HCT116 (cell line): Measurements from ENCODE around the gene CHST10. TPM values are rescaled to one million over a fixed set of nuclear protein-coding genes. Genes with fewer than 3 reads are reported as not detected.

Experiments used
- ATAC-seq: fragments of 200-7000 bp; cut with Tn5 transposase; 2 replicates; pipeline ENCODE4 v1.9.1; 2020; ENCODE audit warnings: mild to moderate bottlenecking, moderate library complexity
- BruUV-seq: library from RNA; stranded (reverse); fragments of 400-500 nt; replicated peaks from 2 replicates; lab custom pipeline; 2021; lab: Mats Ljungman, UMichigan
- CTCF ChIA-PET: fragments of 300-600 bp; sonication (Branson Sonifier 250); formaldehyde crosslinking; loops from one replicate; lab custom pipeline; 2021; ENCODE audit warnings: antibody characterized with exemption; lab: Charles Lee
- POLR2A ChIA-PET: fragments of 300-600, 350-600 bp; sonication (Branson Sonifier 250); formaldehyde crosslinking; loops from one replicate; lab custom pipeline; 2021; ENCODE audit warnings: antibody characterized with exemption; lab: Charles Lee
- RAD21 ChIA-PET, 2 experiments: fragments of 300-600 bp; sonication (Branson Sonifier 250); formaldehyde crosslinking; loops; one replicate each; lab custom pipeline; 2023; ENCODE audit warnings: low total read pairs in 2 of 2; ENCODE audit not compliant: uncharacterized antibody in 2 of 2, unreplicated experiment in 2 of 2, low non-redundant PET in 1 of 2; lab: Charles Lee
- DNase-seq: peaks from one replicate; pipeline ENCODE4 v3.0.0-alpha.2; 2010; ENCODE audit warnings: low read depth, low spot score
- H2AFZ ChIP-seq: fragments of 200-600 bp; shearing (Covaris generic), sonication (generic); 2 replicates; pipeline ENCODE4 v1.6.1; 2017; ENCODE audit warnings: low read depth, mixed run types, mixed read lengths, antibody characterized with exemption, low read length; ENCODE audit not compliant: poor library complexity, severe bottlenecking
- H3K27ac ChIP-seq: 2 replicates; pipeline ENCODE4 v1.5.1; 2012; ENCODE audit warnings: low read depth, low read length
- H3K27me3 ChIP-seq: fragments of 200-600 bp; sonication (generic); 2 replicates; pipeline ENCODE4 v1.6.1; 2016; ENCODE audit warnings: mixed run types, low read length, mixed read lengths; ENCODE audit not compliant: insufficient read depth
- H3K36me3 ChIP-seq, 2 experiments: fragments of 200-500 bp in 1 of 2; fragments of 200-600 bp in 1 of 2; sonication (Bioruptor generic) in 1 of 2; sonication (generic) in 1 of 2; 2 replicates each; pipeline versions ENCODE4 v1.5.1 to v1.6.1; 2014 to 2016; ENCODE audit warnings: low read length in 2 of 2, inconsistent platforms in 1 of 2, mixed read lengths in 1 of 2, mixed run types in 1 of 2; ENCODE audit not compliant: insufficient read depth in 2 of 2, control insufficient read depth in 1 of 2
- H3K4me1 ChIP-seq, 2 experiments: fragments of 200-600 bp in 1 of 2; sonication (generic) in 1 of 2; 2 replicates each; pipeline versions ENCODE4 v1.5.1 to v1.6.1; 2012 to 2017; ENCODE audit warnings: low read length in 2 of 2, inconsistent platforms in 1 of 2, mild to moderate bottlenecking in 1 of 2, mixed read lengths in 1 of 2, mixed run types in 1 of 2, moderate library complexity in 1 of 2; ENCODE audit not compliant: insufficient read depth in 2 of 2, control insufficient read depth in 1 of 2
- H3K4me2 ChIP-seq: fragments of 200-600 bp; sonication (generic); 2 replicates; pipeline ENCODE4 v1.6.1; 2017; ENCODE audit warnings: mixed run types, low read length, mixed read lengths
- H3K4me3 ChIP-seq, 2 experiments: fragments of 200-600 bp in 1 of 2; sonication (generic) in 1 of 2; replicated peaks in 1 of 2; 2 replicates each; pipeline ENCODE4 v1.5.1; 2011 to 2016; ENCODE audit warnings: low read length in 2 of 2, control low read depth in 1 of 2, low read depth in 1 of 2, mild to moderate bottlenecking in 1 of 2, mixed read lengths in 1 of 2, mixed run types in 1 of 2
- H3K79me2 ChIP-seq: fragments of 200-600 bp; sonication (generic); 2 replicates; pipeline ENCODE4 v1.6.1; 2017; ENCODE audit warnings: mild to moderate bottlenecking, mixed run types, low read length, moderate library complexity, mixed read lengths; ENCODE audit not compliant: insufficient read depth
- H3K9ac ChIP-seq: fragments of 200-600 bp; sonication (generic); 2 replicates; pipeline ENCODE4 v1.6.1; 2016; ENCODE audit warnings: low read length, mixed read lengths
- H3K9me2 ChIP-seq: fragments of 200-600 bp; sonication (generic), shearing (Covaris generic); 2 replicates; pipeline ENCODE4 v1.6.1; 2017; ENCODE audit warnings: mixed run types, mild to moderate bottlenecking, moderate library complexity; ENCODE audit not compliant: insufficient read depth
- H3K9me3 ChIP-seq, 2 experiments: fragments of 200-500 bp in 1 of 2; fragments of 200-600 bp in 1 of 2; sonication (Bioruptor generic) in 1 of 2; sonication (generic) in 1 of 2; 2 replicates each; pipeline ENCODE4 v1.6.1; 2014 to 2017; ENCODE audit warnings: low read length in 2 of 2, mixed read lengths in 2 of 2, inconsistent platforms in 1 of 2, low read depth in 1 of 2, mild to moderate bottlenecking in 1 of 2, mixed run types in 1 of 2, moderate library complexity in 1 of 2; ENCODE audit not compliant: control insufficient read depth in 1 of 2, insufficient read depth in 1 of 2
- H4K20me1 ChIP-seq: fragments of 200-600 bp; sonication (generic), shearing (Covaris generic); 2 replicates; pipeline ENCODE4 v1.6.1; 2017; ENCODE audit warnings: mixed run types, mild to moderate bottlenecking, moderate library complexity; ENCODE audit not compliant: insufficient read depth
- EGR1 ChIP-seq: IDR thresholded peaks from 2 replicates; pipeline ENCODE4 v1.6.1; 2012; ENCODE audit warnings: low read depth
- EZH2 ChIP-seq: fragments of 200-600 bp; sonication (generic); IDR thresholded peaks from 2 replicates; pipeline ENCODE4 v1.6.1; 2017; ENCODE audit warnings: antibody characterized with exemption, mixed run types
- FOSL1 ChIP-seq: IDR thresholded peaks from 2 replicates; pipeline ENCODE4 v1.6.1; 2012; ENCODE audit warnings: low read depth
- POLR2A ChIP-seq: IDR thresholded peaks from 2 replicates; pipeline ENCODE4 v1.7.0; 2011; ENCODE audit warnings: borderline replicate concordance; ENCODE audit not compliant: insufficient read depth, insufficient read length; ENCODE audit errors: extremely low read depth
- POLR2AphosphoS5 ChIP-seq: IDR thresholded peaks from 2 replicates; pipeline ENCODE4 v1.6.1; 2011; ENCODE audit warnings: mild to moderate bottlenecking, low read depth, low read length, moderate library complexity
- TCF7L2 ChIP-seq: IDR thresholded peaks from 2 replicates; pipeline ENCODE4 v1.7.0; 2011; ENCODE audit warnings: borderline replicate concordance, inconsistent platforms; ENCODE audit not compliant: insufficient read depth, insufficient read length; ENCODE audit errors: extremely low read depth
- ZNF274 ChIP-seq: fragments of 200-500 bp; sonication (Bioruptor generic); IDR thresholded peaks from 2 replicates; pipeline ENCODE4 v1.6.1; 2014; ENCODE audit warnings: mild to moderate bottlenecking, low read depth, low read length, inconsistent platforms
- intact Hi-C: fragments of 100-400 bp; cut with micrococcal nuclease; formaldehyde crosslinking; loops from 2 replicates; pipeline ENCODE4 v1.10.0; 2022
- total RNA-seq: library from RNA; stranded (reverse); gene quantifications from one replicate; pipeline ENCODE4 v1.2.1, GENCODE V29; 2021; ENCODE audit not compliant: unreplicated experiment
- TF ChIP-seq, protein P1 (sequence below): IDR thresholded peaks from 2 replicates; pipeline ENCODE4 v1.6.1; 2012; ENCODE audit warnings: low read depth

The CHST10 gene
- total RNA-seq, 1 experiment from 2014 or later: 0.27 TPM

DNA sequence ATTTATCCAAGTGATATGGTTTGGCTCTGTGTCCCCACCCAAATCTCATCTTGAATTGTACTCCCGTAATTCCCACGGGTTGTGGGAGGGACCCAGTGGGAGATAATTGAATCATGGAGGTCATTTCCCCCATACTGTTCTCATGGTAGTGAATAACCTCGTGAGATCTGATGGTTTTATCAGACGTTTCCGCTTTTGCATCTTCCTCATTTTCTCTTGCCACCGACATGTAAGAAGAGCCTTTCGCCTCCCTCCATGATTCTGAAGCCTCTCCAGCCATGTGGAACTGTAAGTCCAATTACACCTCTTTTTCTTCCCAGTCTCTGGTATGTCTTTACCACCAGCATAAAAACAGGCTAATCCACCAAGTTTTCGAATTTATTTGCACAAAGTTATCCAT, 20.3 kb upstream of the CHST10 start:
- ChIA-PET POLR2A (no interaction called here), CTCF (no interaction called here)
- no peak for DNase-seq
- Histone ChIP-seq H3K4me3 (no peak overlapping the region), H4K20me1 (no peaks in the 10 kb centered on the region), H3K9ac (no peak overlapping the region), H3K9me3 (no peaks in the 10 kb centered on the region), H3K9me2 (no peaks in the 10 kb centered on the region), H3K36me3 (no peaks in the 10 kb centered on the region), H3K27me3 (no peaks in the 10 kb centered on the region), H2AFZ (no peak overlapping the region), H3K79me2 (no peaks in the 10 kb centered on the region), H3K27ac (no peak overlapping the region), H3K4me1 (no peaks in the 10 kb centered on the region)
- no TSS peak for BruUV-seq
- TF ChIP-seq POLR2AphosphoS5 (no peak), POLR2A (no peak), EZH2 (no peak), FOSL1 (no peak), ZNF274 (no peak), TCF7L2 (no peak), EGR1 (no peak)
- TF ChIP-seq, protein P1, sequence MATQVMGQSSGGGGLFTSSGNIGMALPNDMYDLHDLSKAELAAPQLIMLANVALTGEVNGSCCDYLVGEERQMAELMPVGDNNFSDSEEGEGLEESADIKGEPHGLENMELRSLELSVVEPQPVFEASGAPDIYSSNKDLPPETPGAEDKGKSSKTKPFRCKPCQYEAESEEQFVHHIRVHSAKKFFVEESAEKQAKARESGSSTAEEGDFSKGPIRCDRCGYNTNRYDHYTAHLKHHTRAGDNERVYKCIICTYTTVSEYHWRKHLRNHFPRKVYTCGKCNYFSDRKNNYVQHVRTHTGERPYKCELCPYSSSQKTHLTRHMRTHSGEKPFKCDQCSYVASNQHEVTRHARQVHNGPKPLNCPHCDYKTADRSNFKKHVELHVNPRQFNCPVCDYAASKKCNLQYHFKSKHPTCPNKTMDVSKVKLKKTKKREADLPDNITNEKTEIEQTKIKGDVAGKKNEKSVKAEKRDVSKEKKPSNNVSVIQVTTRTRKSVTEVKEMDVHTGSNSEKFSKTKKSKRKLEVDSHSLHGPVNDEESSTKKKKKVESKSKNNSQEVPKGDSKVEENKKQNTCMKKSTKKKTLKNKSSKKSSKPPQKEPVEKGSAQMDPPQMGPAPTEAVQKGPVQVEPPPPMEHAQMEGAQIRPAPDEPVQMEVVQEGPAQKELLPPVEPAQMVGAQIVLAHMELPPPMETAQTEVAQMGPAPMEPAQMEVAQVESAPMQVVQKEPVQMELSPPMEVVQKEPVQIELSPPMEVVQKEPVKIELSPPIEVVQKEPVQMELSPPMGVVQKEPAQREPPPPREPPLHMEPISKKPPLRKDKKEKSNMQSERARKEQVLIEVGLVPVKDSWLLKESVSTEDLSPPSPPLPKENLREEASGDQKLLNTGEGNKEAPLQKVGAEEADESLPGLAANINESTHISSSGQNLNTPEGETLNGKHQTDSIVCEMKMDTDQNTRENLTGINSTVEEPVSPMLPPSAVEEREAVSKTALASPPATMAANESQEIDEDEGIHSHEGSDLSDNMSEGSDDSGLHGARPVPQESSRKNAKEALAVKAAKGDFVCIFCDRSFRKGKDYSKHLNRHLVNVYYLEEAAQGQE: no peak
- TF ChIP-seq, all 23 proteins: peak for 0
- H3K4me2 ChIP-seq: no peak overlapping the region
- RAD21 ChIA-PET: no interaction called here
- ATAC-seq: no peak
- intact Hi-C loops: no loop called here
